B cell (primary cell): ENCODE results near the gene TRPM4. TPM values are rescaled to one million over a fixed set of nuclear protein-coding genes. Genes with fewer than 3 reads are reported as not detected.
"Not testable (repeated sequence)": the region's sequence is repeated elsewhere in the genome, so short reads cannot be mapped to it uniquely, and the experiment has no call there.

Source experiments
- ATAC-seq: fragments of 200-7000 bp; cut with Tn5 transposase; one replicate; pipeline ENCODE4 v1.10.0; 2021; ENCODE audit warnings: low read depth, mild to moderate bottlenecking, moderate number of reproducible peaks, moderate library complexity
- CTCF ChIA-PET: fragments of 350-600 bp; sonication (Branson Sonifier 250); formaldehyde crosslinking; loops from one replicate; lab custom pipeline; 2021; ENCODE audit warnings: antibody characterized with exemption, inconsistent platforms; lab: Charles Lee
- POLR2A ChIA-PET: fragments of 350-600 bp; sonication (Branson Sonifier 250); formaldehyde crosslinking; loops from one replicate; lab custom pipeline; 2021; ENCODE audit warnings: antibody characterized with exemption; lab: Charles Lee
- DNase-seq: peaks from one replicate; pipeline ENCODE4 v3.0.0; 2013
- H2AFZ ChIP-seq: 2 replicates; pipeline ENCODE4 v1.6.1; 2012; ENCODE audit warnings: mild to moderate bottlenecking, low read depth, low read length; ENCODE audit not compliant: insufficient read depth, poor library complexity, severe bottlenecking
- H3K27ac ChIP-seq, 2 donors: 1 replicate in 1 of 2; 2 replicates in 1 of 2; pipeline ENCODE4 v1.5.1; 2012 to 2013; ENCODE audit warnings: low read length in 2 of 2, mild to moderate bottlenecking in 2 of 2, moderate library complexity in 1 of 2
- H3K27me3 ChIP-seq, 4 experiments: fragments of 200-600 bp in 1 of 4; sonication (generic) in 1 of 4; replicated peaks in 1 of 4; 1 replicate in 2 of 4; 2 replicates in 2 of 4; pipeline versions ENCODE4 v1.6.1 to v1.7.0; 2013 to 2016; ENCODE audit warnings: low read length in 3 of 4, mild to moderate bottlenecking in 2 of 4, mixed read lengths in 1 of 4, moderate library complexity in 1 of 4; ENCODE audit not compliant: insufficient read depth in 4 of 4, control insufficient read depth in 3 of 4; ENCODE audit errors: control extremely low read depth in 1 of 4
- H3K36me3 ChIP-seq, 2 experiments: replicated peaks in 1 of 2; 1 replicate in 1 of 2; 2 replicates in 1 of 2; pipeline versions ENCODE4 v1.6.1 to v1.7.1; 2013; ENCODE audit warnings: low read length in 1 of 2; ENCODE audit not compliant: insufficient read depth in 2 of 2, control insufficient read depth in 1 of 2; ENCODE audit errors: control extremely low read depth in 1 of 2, extremely low read depth in 1 of 2
- H3K4me1 ChIP-seq, 2 donors: fragments of 200-600 bp in 1 of 2; sonication (generic) in 1 of 2; 1 replicate in 1 of 2; 2 replicates in 1 of 2; pipeline versions ENCODE4 v1.5.1 to v1.6.1; 2013 to 2017; ENCODE audit warnings: low read length in 2 of 2; ENCODE audit not compliant: control insufficient read depth in 2 of 2, insufficient read depth in 2 of 2
- H3K4me2 ChIP-seq: replicated peaks from 2 replicates; pipeline ENCODE3; 2012; ENCODE audit warnings: mild to moderate bottlenecking, low read depth, low read length; ENCODE audit not compliant: poor library complexity, severe bottlenecking
- H3K4me3 ChIP-seq, 5 experiments: fragments of 200-600 bp in 1 of 5; sonication (generic) in 1 of 5; 1 replicate in 3 of 5; 2 replicates in 2 of 5; pipeline versions ENCODE4 v1.5.1 to v1.7.0; 2011 to 2016; ENCODE audit warnings: low read length in 4 of 5, mild to moderate bottlenecking in 4 of 5, low read depth in 2 of 5, control low read depth in 1 of 5, moderate library complexity in 1 of 5; ENCODE audit not compliant: insufficient read depth in 1 of 5; ENCODE audit errors: control extremely low read depth in 1 of 5, extremely low read depth in 1 of 5
- H3K79me2 ChIP-seq: fragments of 200-600 bp; sonication (generic); one replicate; pipeline ENCODE4 v1.6.0; 2016; ENCODE audit warnings: low read length; ENCODE audit not compliant: control insufficient read depth, insufficient read depth
- H3K9ac ChIP-seq: fragments of 200-600 bp; sonication (generic); 2 replicates; pipeline ENCODE4 v1.6.1; 2017; ENCODE audit warnings: mild to moderate bottlenecking, low read length, moderate library complexity
- H3K9me3 ChIP-seq, 3 donors: one replicate each; pipeline versions ENCODE4 v1.6.1 to v1.7.1; 2013; ENCODE audit warnings: low read length in 2 of 3; ENCODE audit not compliant: control insufficient read depth in 2 of 3, insufficient read depth in 1 of 3; ENCODE audit errors: control extremely low read depth in 1 of 3
- H4K20me1 ChIP-seq: 2 replicates; pipeline ENCODE4 v1.6.0; 2012; ENCODE audit warnings: mild to moderate bottlenecking, low read length; ENCODE audit not compliant: insufficient read depth, control insufficient read depth, poor library complexity, severe bottlenecking
- H3K27ac Mint-ChIP-seq: one replicate; pipeline ENCODE4 v1.8.0; 2021; ENCODE audit warnings: mixed read lengths
- H3K27me3 Mint-ChIP-seq: one replicate; pipeline ENCODE4 v1.8.0; 2021; ENCODE audit warnings: mixed read lengths
- H3K4me1 Mint-ChIP-seq: one replicate; pipeline ENCODE4 v1.8.0; 2021; ENCODE audit warnings: mixed read lengths
- H3K4me3 Mint-ChIP-seq: one replicate; pipeline ENCODE4 v1.8.0; 2021; ENCODE audit warnings: mixed read lengths
- H3K9me3 Mint-ChIP-seq: one replicate; pipeline ENCODE4 v1.8.0; 2022; ENCODE audit warnings: mixed read lengths; ENCODE audit not compliant: insufficient read depth
- CTCF ChIP-seq: fragments of 200-600 bp; IDR thresholded peaks from one replicate; pipeline ENCODE4 v1.8.0; 2022; ENCODE audit warnings: antibody characterized with exemption, mild to moderate bottlenecking
- EZH2 ChIP-seq: IDR thresholded peaks from 2 replicates; pipeline ENCODE4 v1.6.1; 2012; ENCODE audit warnings: borderline replicate concordance, low read depth, mild to moderate bottlenecking, moderate library complexity, low read length; ENCODE audit not compliant: insufficient read depth, poor library complexity, severe bottlenecking
- WGBS: methylation state at CpG from one replicate; pipeline ENCODE4 v1.1.5; 2013; ENCODE audit warnings: missing lambda C conversion rate; ENCODE audit not compliant: insufficient coverage; 5-methylcytosine and 5-hydroxymethylcytosine counted together
- intact Hi-C: fragments of 100-400 bp; cut with micrococcal nuclease; formaldehyde crosslinking; loops from one replicate; pipeline ENCODE4 v1.10.0; 2022
- polyA plus RNA-seq: library from polyadenylated mRNA; depleted of rRNA; stranded (reverse); fragments of >200 nt; gene quantifications from 2 replicates; pipeline ENCODE4 v1.2.3, GENCODE V29; 2012
- total RNA-seq, 2 donors: library from RNA; stranded (reverse); fragments of 120-200 nt in 1 of 2; gene quantifications; 1 replicate in 1 of 2; 2 replicates in 1 of 2; pipeline versions ENCODE4 v1.2.3 to v1.2.4, GENCODE V29; 2013 to 2022

Gene TRPM4
- total and polyA plus RNA-seq, 2 donors (not counting 1 experiment from before 2014, with no cell fraction given) = 0.24 TPM; not detected in 1

DNA sequence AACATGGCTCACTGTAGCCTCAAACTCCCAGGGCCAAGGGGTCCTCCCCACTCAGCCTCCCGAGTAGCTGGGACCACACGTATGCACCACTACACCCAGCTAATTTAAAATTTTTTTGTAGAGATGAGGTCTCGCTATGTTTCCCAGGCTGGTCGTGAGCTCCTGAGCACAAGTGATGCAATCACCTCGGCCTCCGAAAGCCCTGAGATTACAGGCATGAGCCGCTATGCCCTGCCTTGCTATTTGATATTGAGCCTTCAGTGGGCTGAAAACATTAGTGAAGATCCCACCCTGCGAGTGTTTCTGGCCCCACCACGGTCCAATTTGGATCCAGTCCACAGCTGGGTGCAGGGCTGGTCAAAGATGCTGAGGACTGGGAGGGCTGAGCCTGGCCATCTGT, 65.9 kb downstream of the TRPM4 start:
- no peak for DNase-seq
- 96% methylated on average over 7 of the region's 9 CpGs for WGBS

GRCh38 chr19:49224441-49224840, 66.8 kb downstream of the TRPM4 start:
- H3K27ac ChIP-seq, POLR2A ChIA-PET, H3K4me1 Mint-ChIP-seq, H3K9me3 Mint-ChIP-seq, H3K9me3 ChIP-seq, DNase-seq, H3K4me3 ChIP-seq, H3K4me1 ChIP-seq, H3K4me3 Mint-ChIP-seq, intact Hi-C loops, H3K27me3 ChIP-seq, H3K9ac ChIP-seq, H3K27ac Mint-ChIP-seq, H3K36me3 ChIP-seq, ATAC-seq, H2AFZ ChIP-seq, H3K79me2 ChIP-seq, H3K4me2 ChIP-seq, H4K20me1 ChIP-seq: not testable (repeated sequence)
- CTCF ChIA-PET = interaction anchor here (0.6 to 5.0 kb wide), 7 partner anchors 8 to 248 kb away, joined by 3 to 35 read pairs (median 5); partner anchors contain the start of gene FLT3LG
- WGBS = 92% methylated on average over 10 of the region's 11 CpGs
- H3K27me3 Mint-ChIP-seq = peaks cover 10% of the 10 kb centered on the region

More for the DNA sequence above, 65.9 kb downstream of the TRPM4 start:
- no peak for TF ChIP-seq CTCF
- no peak for TF ChIP-seq EZH2
- Histone ChIP-seq H3K36me3 (no peaks in the 10 kb centered on the region), H3K79me2 (no peaks in the 10 kb centered on the region), H3K27ac (no peak overlapping the region), H3K9ac (no peak overlapping the region), H3K4me3 (no peak overlapping the region), H3K27me3 (no peaks in the 10 kb centered on the region), H3K9me3 (no peaks in the 10 kb centered on the region), H3K4me1 (peaks cover 0 to 8% of the 10 kb centered on the region in 2 donors), H4K20me1 (no peaks in the 10 kb centered on the region), H3K4me2 (no peak overlapping the region), H2AFZ (no peak overlapping the region)
- CTCF ChIA-PET = interaction anchor here (0.7 to 5.0 kb wide), 5 partner anchors 10 to 224 kb away, joined by 3 to 35 read pairs (median 4); no protein-coding TSS in a partner anchor
- H3K27me3 Mint-ChIP-seq = peaks cover 10% of the 10 kb centered on the region
- no peaks in the 10 kb centered on the region for H3K9me3 Mint-ChIP-seq
- POLR2A ChIA-PET = no interaction called here
- intact Hi-C loops = no loop called here
- no peak overlapping the region for H3K27ac Mint-ChIP-seq
- H3K4me3 Mint-ChIP-seq = no peak overlapping the region
- ATAC-seq = no peak
- peaks cover 8% of the 10 kb centered on the region for H3K4me1 Mint-ChIP-seq
